HG03342 (cell line): ENCODE results near the gene NFKB2.

Experiments used
- ATAC-seq: cut with Tn5 transposase; IDR thresholded peaks from one replicate; pipeline ENCODE4 v1.9.1; 2021; ENCODE audit warnings: mild to moderate bottlenecking, moderate library complexity; ENCODE audit not compliant: unreplicated experiment

The NFKB2 gene

GRCh38 chr10:102407425-102408130 lies 12.1 kb downstream of the NFKB2 start:
- no peak for ATAC-seq

GRCh38 chr10:102408131-102408727 lies 12.7 kb downstream of the NFKB2 start:
- ATAC-seq = no peak

- ATAC-seq = no peak
These were observed 13.5 kb downstream of the NFKB2 start for GRCh38 chr10:102408728-102409603.

GRCh38 chr10:102409604-102410428 lies 14.3 kb downstream of the NFKB2 start:
- ATAC-seq = no peak

- no peak for ATAC-seq
These were observed 15.0 kb downstream of the NFKB2 start for GRCh38 chr10:102410429-102411073.

- ATAC-seq = no peak
These were observed 16.1 kb downstream of the NFKB2 start for GRCh38 chr10:102411341-102412255.

- no peak for ATAC-seq
These were observed 16.8 kb downstream of the NFKB2 start for GRCh38 chr10:102412293-102412692.

- no peak for ATAC-seq
These were observed 17.7 kb downstream of the NFKB2 start for GRCh38 chr10:102413053-102413705.

GRCh38 chr10:102413806-102414561 lies 18.5 kb downstream of the NFKB2 start:
- ATAC-seq = no peak

- no peak for ATAC-seq
These were observed 19.2 kb downstream of the NFKB2 start for GRCh38 chr10:102414749-102415148.

- no peak for ATAC-seq
These were observed 20.8 kb downstream of the NFKB2 start for GRCh38 chr10:102416283-102416682.

- no peak for ATAC-seq
These were observed 21.2 kb downstream of the NFKB2 start for GRCh38 chr10:102416695-102417094.

- no peak for ATAC-seq
These were observed 23.2 kb downstream of the NFKB2 start, which contains the start of gene PSD for GRCh38 chr10:102418622-102419268. Gene PSD, minus strand, starts transcription at chr10:102418785. Its CDS starts 1,747 bp downstream, at chr10:102417038.

GRCh38 chr10:102419269-102420180 lies 24.0 kb downstream of the NFKB2 start:
- ATAC-seq = no peak

GRCh38 chr10:102420181-102420713 lies 24.7 kb downstream of the NFKB2 start:
- no peak for ATAC-seq
